ENCODE measurements around the gene CHI3L1.

Gene CHI3L1

GRCh38 chr1:203199002-203199401, 12.5 kb upstream of the CHI3L1 start:
- Mint-ChIP-seq H3K9me3 (peaks cover 4% of the 10 kb centered on the region), H3K4me1 (ENCODE audit: low read depth) (no peaks in the 10 kb centered on the region), H3K4me3 (no peak overlapping the region), H3K27me3 (ENCODE audit: low read depth) (peaks cover 28% of the 10 kb centered on the region), H3K36me3 (ENCODE audit: low read depth) (no peaks in the 10 kb centered on the region), H3K27ac (no peak overlapping the region)

DNA sequence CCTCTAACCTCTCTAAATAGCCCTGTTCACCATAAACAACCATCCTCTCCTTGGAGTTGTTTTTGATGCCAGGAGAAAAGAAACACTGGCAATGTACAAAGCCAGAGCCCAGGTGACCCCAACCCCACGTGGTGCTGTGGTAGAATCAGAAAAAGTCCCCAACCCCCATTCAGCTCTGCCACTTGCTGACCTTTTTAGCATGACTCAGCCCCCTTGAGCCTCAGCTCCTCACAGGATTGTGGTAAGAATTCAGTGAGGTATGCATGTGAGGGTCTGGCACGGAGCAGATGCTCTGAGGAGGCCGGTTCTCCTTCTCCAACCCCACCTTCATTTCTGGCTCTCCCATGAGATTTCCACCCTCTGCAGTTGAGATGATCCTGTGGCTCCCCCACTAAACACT, 11.1 kb upstream of the CHI3L1 start:
- H3K27ac Mint-ChIP-seq: no peak overlapping the region
- no peaks in the 10 kb centered on the region for H3K4me1 Mint-ChIP-seq (ENCODE audit: low read depth)
- peaks cover 19% of the 10 kb centered on the region for H3K27me3 Mint-ChIP-seq (ENCODE audit: low read depth)
- H3K36me3 Mint-ChIP-seq (ENCODE audit: low read depth): no peaks in the 10 kb centered on the region
- peaks cover 4% of the 10 kb centered on the region for H3K9me3 Mint-ChIP-seq
- no peak overlapping the region for H3K4me3 Mint-ChIP-seq

- peaks cover 27% of the 10 kb centered on the region for H3K27me3 Mint-ChIP-seq (ENCODE audit: low read depth)
- no peaks in the 10 kb centered on the region for H3K36me3 Mint-ChIP-seq (ENCODE audit: low read depth)
- no peaks in the 10 kb centered on the region for H3K4me1 Mint-ChIP-seq (ENCODE audit: low read depth)
- H3K4me3 Mint-ChIP-seq: no peak overlapping the region
- peaks cover 4% of the 10 kb centered on the region for H3K9me3 Mint-ChIP-seq
- H3K27ac Mint-ChIP-seq: no peak overlapping the region
Observed at GRCh38 chr1:203196371-203196770, 9.9 kb upstream of the CHI3L1 start.

- H3K4me3 Mint-ChIP-seq: no peak overlapping the region
- H3K4me1 Mint-ChIP-seq (ENCODE audit: low read depth): no peaks in the 10 kb centered on the region
- no peaks in the 10 kb centered on the region for H3K9me3 Mint-ChIP-seq
- H3K27ac Mint-ChIP-seq: no peak overlapping the region
- peaks cover 36% of the 10 kb centered on the region for H3K27me3 Mint-ChIP-seq (ENCODE audit: low read depth)
- H3K36me3 Mint-ChIP-seq (ENCODE audit: low read depth): no peaks in the 10 kb centered on the region
Observed at GRCh38 chr1:203190949-203191348, 4.4 kb upstream of the CHI3L1 start.

DNA sequence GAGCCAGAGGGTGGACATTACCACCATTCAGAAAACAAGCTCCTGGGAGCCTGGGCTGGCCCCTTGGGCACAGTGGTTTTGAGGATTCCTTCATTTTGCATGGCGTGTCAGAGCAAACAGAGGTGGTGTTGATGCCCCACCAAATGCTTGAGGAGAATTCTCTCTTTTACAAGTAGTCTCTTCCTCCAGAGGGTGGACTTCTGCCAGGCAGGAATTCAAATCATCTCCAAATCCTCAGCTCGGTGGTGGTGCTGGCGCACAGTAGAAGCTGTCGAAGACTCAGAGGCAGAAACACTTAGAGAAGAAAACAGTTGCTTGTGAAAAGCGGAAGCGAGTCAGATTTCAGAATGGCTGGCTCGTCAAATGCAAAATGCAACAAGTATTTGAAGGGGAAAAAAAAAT, 3.4 kb upstream of the CHI3L1 start:
- Mint-ChIP-seq H3K36me3 (ENCODE audit: low read depth) (no peaks in the 10 kb centered on the region), H3K9me3 (no peaks in the 10 kb centered on the region), H3K4me3 (no peak overlapping the region), H3K4me1 (ENCODE audit: low read depth) (no peaks in the 10 kb centered on the region), H3K27ac (no peak overlapping the region), H3K27me3 (ENCODE audit: low read depth) (peaks cover 36% of the 10 kb centered on the region)

DNA sequence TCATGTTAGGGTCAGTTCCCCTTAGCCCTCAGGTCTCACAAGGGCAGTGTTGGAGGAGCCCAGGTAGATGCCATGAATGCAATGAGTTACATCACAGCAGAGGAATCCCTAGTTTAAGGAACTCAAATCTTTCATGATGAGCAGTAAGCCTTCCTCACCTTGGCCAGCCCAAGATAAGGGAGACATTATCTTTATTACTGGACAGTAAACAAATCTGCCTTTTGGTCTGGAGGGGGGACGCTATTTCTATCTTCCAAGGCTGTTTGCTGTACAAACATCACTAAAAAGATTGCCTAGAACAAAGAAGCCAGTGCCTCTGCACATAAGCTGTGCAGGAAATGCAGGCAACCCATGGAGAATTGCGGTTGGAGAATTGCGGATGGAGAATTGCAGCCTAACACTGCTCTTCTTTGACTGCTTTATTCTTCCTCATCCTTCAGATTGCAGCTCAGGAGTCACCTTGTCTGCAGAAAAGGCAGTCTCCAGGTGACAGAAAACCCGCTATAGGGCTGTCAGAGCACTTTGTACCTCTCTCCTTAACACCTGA, 2.3 kb upstream of the CHI3L1 start:
- no peaks in the 10 kb centered on the region for H3K36me3 Mint-ChIP-seq (ENCODE audit: low read depth)
- H3K4me3 Mint-ChIP-seq: no peak overlapping the region
- H3K27me3 Mint-ChIP-seq (ENCODE audit: low read depth): peaks cover 36% of the 10 kb centered on the region
- H3K27ac Mint-ChIP-seq: no peak overlapping the region
- no peaks in the 10 kb centered on the region for H3K9me3 Mint-ChIP-seq
- no peaks in the 10 kb centered on the region for H3K4me1 Mint-ChIP-seq (ENCODE audit: low read depth)

DNA sequence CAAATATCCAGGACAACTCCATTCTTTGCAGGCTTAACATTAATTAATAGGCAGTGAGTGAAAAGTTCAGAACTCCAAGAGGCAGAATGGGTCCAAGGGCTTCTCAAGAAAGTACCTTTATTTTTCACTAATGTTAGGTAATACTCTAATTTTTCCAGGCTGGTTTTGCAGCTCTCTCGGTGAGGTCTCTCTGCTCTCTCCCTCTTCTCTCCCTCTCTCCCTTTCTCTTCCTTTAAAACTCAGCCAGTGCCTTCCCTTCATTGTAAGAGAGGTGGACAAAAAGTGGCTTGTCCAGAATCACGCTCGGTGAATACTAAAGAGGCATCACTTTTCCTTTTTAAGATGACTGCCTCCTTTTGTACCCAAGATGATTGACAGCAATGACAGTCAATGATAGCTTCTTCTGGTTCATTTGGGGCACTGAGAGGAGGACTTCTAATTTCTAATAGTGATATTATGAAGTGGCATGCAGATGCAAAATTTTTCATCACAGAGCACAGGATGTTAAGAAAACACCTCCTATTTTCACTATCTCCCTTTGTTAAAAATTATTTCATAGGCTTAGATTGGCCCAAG, 1.3 kb upstream of the CHI3L1 start:
- H3K4me1 Mint-ChIP-seq (ENCODE audit: low read depth): no peaks in the 10 kb centered on the region
- no peaks in the 10 kb centered on the region for H3K9me3 Mint-ChIP-seq
- no peak overlapping the region for H3K4me3 Mint-ChIP-seq
- no peaks in the 10 kb centered on the region for H3K36me3 Mint-ChIP-seq (ENCODE audit: low read depth)
- no peak overlapping the region for H3K27ac Mint-ChIP-seq
- peaks cover 36% of the 10 kb centered on the region for H3K27me3 Mint-ChIP-seq (ENCODE audit: low read depth)

- H3K9me3 Mint-ChIP-seq: no peaks in the 10 kb centered on the region
- no peaks in the 10 kb centered on the region for H3K4me1 Mint-ChIP-seq (ENCODE audit: low read depth)
- H3K4me3 Mint-ChIP-seq: no peak overlapping the region
- peaks cover 36% of the 10 kb centered on the region for H3K27me3 Mint-ChIP-seq (ENCODE audit: low read depth)
- H3K27ac Mint-ChIP-seq: no peak overlapping the region
- no peaks in the 10 kb centered on the region for H3K36me3 Mint-ChIP-seq (ENCODE audit: low read depth)
Observed at GRCh38 chr1:203187304-203187685, 791 bp upstream of the CHI3L1 start.

DNA sequence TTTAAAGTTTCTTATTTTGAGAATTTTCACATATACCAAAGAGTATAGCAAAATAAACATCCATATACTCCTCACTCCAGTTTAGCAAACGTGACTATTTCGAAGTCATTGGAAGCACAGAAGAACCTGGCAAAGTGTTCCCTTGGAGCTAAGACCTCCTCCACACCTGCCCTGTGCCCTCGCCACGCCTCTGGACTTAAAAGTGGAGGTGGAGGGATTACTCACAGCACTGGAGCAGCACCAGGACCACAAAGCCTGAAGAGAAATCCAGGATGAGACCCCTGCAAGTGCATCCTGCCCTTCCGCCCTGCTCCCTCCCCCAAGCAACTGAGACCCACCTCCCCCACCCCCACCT, 436 bp downstream of the CHI3L1 start:
- Mint-ChIP-seq H3K4me3 (no peak overlapping the region), H3K4me1 (ENCODE audit: low read depth) (no peaks in the 10 kb centered on the region), H3K36me3 (ENCODE audit: low read depth) (no peaks in the 10 kb centered on the region), H3K27ac (no peak overlapping the region), H3K9me3 (no peaks in the 10 kb centered on the region), H3K27me3 (ENCODE audit: low read depth) (peaks cover 28% of the 10 kb centered on the region)

DNA sequence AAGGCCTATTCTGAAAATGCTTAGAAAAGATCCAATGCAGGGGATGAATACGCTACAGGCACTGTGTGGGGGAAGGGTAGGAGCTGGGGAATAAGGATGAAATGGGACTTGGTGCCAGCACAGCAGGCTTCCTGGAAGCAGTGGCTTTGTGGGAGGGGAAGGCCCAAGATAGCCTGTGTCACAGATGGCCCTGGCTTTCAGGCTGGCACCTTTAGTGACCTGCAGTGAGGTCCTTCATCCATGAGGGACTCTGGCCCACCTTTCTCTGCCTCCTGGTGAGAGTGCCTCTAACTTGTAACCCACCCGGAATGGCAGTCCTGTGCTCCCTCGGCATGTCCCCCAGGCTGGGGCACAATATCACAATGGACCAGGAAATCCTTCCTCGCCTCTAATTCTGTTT, 919 bp downstream of the CHI3L1 start:
- Mint-ChIP-seq H3K9me3 (no peaks in the 10 kb centered on the region), H3K27ac (no peak overlapping the region), H3K36me3 (ENCODE audit: low read depth) (no peaks in the 10 kb centered on the region), H3K27me3 (ENCODE audit: low read depth) (peaks cover 28% of the 10 kb centered on the region), H3K4me3 (no peak overlapping the region), H3K4me1 (ENCODE audit: low read depth) (no peaks in the 10 kb centered on the region)

- H3K27me3 Mint-ChIP-seq (ENCODE audit: low read depth): peaks cover 27% of the 10 kb centered on the region
Observed at GRCh38 chr1:203185061-203185461, 1.4 kb downstream of the CHI3L1 start.

GRCh38 chr1:203184467-203184866, 2.0 kb downstream of the CHI3L1 start:
- Mint-ChIP-seq H3K27ac (no peak overlapping the region), H3K36me3 (ENCODE audit: low read depth) (no peaks in the 10 kb centered on the region), H3K4me3 (no peak overlapping the region), H3K4me1 (ENCODE audit: low read depth) (no peaks in the 10 kb centered on the region), H3K9me3 (no peaks in the 10 kb centered on the region), H3K27me3 (ENCODE audit: low read depth) (peaks cover 22% of the 10 kb centered on the region)

More at GRCh38 chr1:203185061-203185461, 1.4 kb downstream of the CHI3L1 start:
- Mint-ChIP-seq H3K4me1 (ENCODE audit: low read depth) (no peaks in the 10 kb centered on the region), H3K9me3 (no peaks in the 10 kb centered on the region), H3K36me3 (ENCODE audit: low read depth) (no peaks in the 10 kb centered on the region), H3K4me3 (no peak overlapping the region), H3K27ac (no peak overlapping the region)

- H3K9me3 Mint-ChIP-seq: no peaks in the 10 kb centered on the region
- no peak overlapping the region for H3K27ac Mint-ChIP-seq
- H3K4me1 Mint-ChIP-seq (ENCODE audit: low read depth): no peaks in the 10 kb centered on the region
- H3K36me3 Mint-ChIP-seq (ENCODE audit: low read depth): no peaks in the 10 kb centered on the region
- no peak overlapping the region for H3K4me3 Mint-ChIP-seq
- H3K27me3 Mint-ChIP-seq (ENCODE audit: low read depth): peaks cover 16% of the 10 kb centered on the region
Observed at GRCh38 chr1:203183828-203184227, 2.7 kb downstream of the CHI3L1 start.

GRCh38 chr1:203182387-203182953, 4.0 kb downstream of the CHI3L1 start:
- Mint-ChIP-seq H3K4me3 (no peak overlapping the region), H3K27ac (no peak overlapping the region), H3K27me3 (ENCODE audit: low read depth) (peaks cover 8% of the 10 kb centered on the region), H3K9me3 (no peaks in the 10 kb centered on the region), H3K4me1 (ENCODE audit: low read depth) (no peaks in the 10 kb centered on the region), H3K36me3 (ENCODE audit: low read depth) (no peaks in the 10 kb centered on the region)

DNA sequence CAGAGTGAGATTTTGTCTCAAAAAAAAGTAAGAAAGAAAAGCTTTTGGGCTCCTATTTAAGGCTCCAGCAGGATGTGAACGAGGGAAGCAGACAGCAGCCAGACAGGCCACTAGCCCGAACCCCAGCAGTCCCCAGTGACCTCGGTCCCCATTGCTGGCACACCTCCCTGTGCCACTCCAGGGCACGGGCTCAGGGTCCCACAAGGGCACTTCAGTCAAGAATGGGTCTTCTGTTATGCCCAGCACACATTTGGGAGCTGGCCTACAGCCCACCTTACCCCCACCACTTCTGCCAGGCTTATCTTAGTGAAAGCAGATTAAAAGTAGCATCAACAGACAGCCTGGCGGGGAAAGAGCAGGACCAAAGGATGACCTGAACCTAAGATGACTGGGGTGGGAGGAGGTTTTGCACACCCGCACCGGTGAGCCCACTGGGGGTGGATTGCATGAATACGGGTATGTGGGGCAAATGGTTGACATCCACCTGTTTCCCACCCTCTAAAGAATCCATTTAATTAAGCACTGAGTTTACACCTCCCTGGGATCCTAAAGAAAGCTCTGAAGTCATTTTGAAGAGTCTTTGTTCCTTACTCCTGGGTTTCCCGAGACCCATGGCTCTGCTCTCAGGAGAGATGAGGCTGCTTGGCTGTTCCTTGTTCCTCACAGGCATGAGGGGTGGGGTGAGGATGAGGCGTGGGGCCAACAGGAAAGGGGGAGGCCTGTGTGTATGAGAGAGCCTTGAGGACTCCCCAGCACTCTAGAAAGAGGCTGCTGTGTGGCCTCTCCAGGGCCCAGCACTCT, 4.7 kb downstream of the CHI3L1 start:
- no peaks in the 10 kb centered on the region for H3K36me3 Mint-ChIP-seq (ENCODE audit: low read depth)
- H3K9me3 Mint-ChIP-seq: no peaks in the 10 kb centered on the region
- no peak overlapping the region for H3K27ac Mint-ChIP-seq
- H3K27me3 Mint-ChIP-seq (ENCODE audit: low read depth): peaks cover 3% of the 10 kb centered on the region
- H3K4me3 Mint-ChIP-seq: no peak overlapping the region
- H3K4me1 Mint-ChIP-seq (ENCODE audit: low read depth): no peaks in the 10 kb centered on the region

All from T-helper 1 cell treated with Interleukin-12 subunit alpha and Interleukin-12 subunit beta and Interleukin-4 antibody, amounts not matched to agents 30 μg/mL and 1 μg/mL, for 36 hours (primary cell).